ENCODE data around the gene RILP. TPM values are rescaled to one million over a fixed set of nuclear protein-coding genes. Genes with fewer than 3 reads are reported as not detected.

The RILP gene
- total RNA-seq, 8 experiments from 2014 or later = 0.58 to 3.1 (median 1.6) TPM

DNA sequence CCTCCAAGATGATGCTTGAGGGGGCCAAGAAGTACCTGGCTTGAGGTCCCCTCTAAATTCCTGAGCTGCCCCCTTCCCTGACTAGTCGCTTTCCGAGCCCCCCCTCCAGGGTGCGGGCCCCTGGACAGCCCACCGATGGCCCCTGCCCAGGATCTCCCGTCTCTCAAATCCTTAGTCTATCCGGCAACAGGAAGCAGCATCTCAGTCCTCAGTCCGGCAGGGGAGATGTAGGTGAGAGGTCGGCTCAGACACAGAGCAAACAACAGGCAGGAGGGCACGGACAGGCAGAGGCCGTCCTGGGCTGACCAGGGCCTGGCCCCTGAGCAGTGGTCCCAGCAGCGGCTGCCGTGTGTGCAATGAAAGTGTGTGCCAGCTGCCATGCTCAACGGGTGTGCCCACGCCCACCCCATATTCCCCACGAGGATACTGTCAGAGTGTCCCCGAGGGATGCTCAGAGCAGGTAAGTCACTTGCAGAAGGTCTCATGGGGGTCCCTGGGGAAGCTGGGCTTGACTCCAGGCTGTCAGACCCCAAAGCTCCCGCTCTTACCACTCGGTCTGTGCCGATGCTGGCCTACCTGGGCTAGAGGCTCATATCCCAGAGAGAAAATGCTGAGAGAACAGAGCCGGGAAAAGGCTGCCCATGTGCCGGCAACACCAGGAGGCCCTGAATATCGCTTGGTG lies 28.3 kb downstream of the RILP start:
- in situ Hi-C loops (cut with MboI; ENCODE audit: low pct_unique_long_range_greater_than_20kb in 2 of 9, low sequenced_read_pairs in 9 of 9, unreplicated experiment in 9 of 9) = no loop called here
- Histone ChIP-seq H3K4me3 (no peak overlapping the region), H3K4me1 (replicated peaks in 1 of 2) (peaks cover 12% of the 10 kb centered on the region in 2 donors), H3K27ac (no peak overlapping the region)
- ATAC-seq (replicated peaks in 6 of 8) = peak in 2 of 8 experiments; percentile 9 to 18
- WGBS, 10 experiments = 81 to 100% (median 100%) methylated on average over 2 to 3 of the region's 22 CpGs; no CpG with 5 or more reads in 7 of the 10 experiments

DNA sequence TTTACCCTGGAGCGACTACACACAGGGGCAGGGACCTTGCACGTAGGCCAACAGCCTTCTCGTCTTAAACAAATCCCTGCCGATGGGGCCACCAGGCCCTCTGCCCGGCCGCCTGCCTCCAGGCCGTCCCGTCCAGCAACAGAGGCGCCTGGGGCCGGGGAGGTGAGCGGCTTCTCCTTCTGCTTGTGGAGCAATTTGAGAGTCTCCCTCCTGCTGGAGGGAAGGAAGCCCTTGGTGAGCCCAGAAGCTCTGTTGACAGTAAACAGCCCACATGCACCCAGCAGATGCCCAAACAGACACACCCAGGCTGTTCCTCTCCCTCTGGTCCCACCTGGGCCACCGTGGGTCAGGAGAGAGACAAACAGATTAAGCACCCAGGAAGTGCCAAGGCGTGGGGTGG lies 29.2 kb downstream of the RILP start:
- peaks cover 3% of the 10 kb centered on the region in 2 donors for H3K4me1 ChIP-seq (replicated peaks in 1 of 2)
- H3K4me3 ChIP-seq = no peak overlapping the region
- in situ Hi-C loops (cut with MboI; ENCODE audit: low pct_unique_long_range_greater_than_20kb in 2 of 9, low sequenced_read_pairs in 9 of 9, unreplicated experiment in 9 of 9) = no loop called here
- 87 to 98% (median 88%) methylated on average over 3 to 7 of the region's 13 CpGs; no CpG with 5 or more reads in 7 of the 10 experiments for WGBS, 10 experiments
- ATAC-seq (replicated peaks in 6 of 8) = peak in 1 of 8 experiments; percentile 35
- H3K27ac ChIP-seq = no peak overlapping the region

DNA sequence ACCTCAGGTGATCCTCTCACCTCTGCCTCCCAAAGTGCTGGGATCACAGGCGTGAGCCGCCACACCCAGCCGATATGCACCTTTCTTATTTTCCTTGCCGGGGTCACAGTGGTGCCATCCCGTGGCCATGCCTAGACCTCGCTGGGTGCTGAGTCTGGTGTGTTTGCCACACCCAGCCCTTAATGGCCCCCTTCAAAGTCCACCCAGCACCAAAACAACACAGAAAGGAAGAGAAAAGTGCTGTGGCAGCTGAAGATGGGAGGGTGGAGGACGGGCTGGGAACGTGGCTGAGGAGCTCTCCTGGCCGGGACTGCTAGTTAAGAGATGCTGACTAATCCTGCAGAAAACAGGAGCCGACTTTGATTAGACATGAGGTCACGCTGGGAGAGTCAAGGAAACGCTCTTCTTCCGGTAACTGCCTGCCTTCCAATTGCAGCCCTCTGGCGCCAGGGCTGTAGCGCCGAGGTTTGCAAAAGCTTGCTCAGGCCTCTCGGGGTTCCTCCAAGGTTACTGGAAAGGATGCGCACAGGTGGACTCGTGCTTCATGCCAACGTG lies 32.0 kb downstream of the RILP start:
- H3K4me3 ChIP-seq = no peak overlapping the region
- ATAC-seq (replicated peaks in 6 of 8) = peak in 7 of 8 experiments; percentile 24 to 92 (median 61)
- H3K4me1 ChIP-seq (replicated peaks in 1 of 2) = no peaks in the 10 kb centered on the region
- whole genome bisulfite sequencing, 10 experiments = 60 to 100% (median 82%) methylated on average over 2 to 8 of the region's 20 CpGs; no CpG with 5 or more reads in 3 of the 10 experiments
- in situ Hi-C loops (cut with MboI; ENCODE audit: low pct_unique_long_range_greater_than_20kb in 2 of 9, low sequenced_read_pairs in 9 of 9, unreplicated experiment in 9 of 9) = no loop called here
- no peak overlapping the region for H3K27ac ChIP-seq

DNA sequence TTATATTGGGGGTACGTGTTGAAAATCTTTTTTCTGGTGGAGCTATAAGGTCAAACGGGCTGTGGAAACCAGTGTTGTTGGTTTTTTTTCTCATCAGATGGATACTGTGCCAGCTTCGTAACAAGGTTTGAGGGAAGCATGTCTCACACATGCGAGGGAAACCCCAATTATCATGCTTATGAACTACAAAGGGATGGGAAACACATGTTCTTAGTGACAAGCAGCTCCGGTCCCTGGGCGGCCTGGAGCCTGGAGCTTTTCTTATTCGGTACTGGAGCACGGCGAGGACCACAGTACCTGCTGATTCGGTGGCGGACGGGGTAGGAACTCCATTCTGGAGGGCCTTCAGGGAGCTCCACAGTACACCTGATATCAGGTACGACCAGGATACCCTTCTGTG lies 33.6 kb downstream of the RILP start:
- in situ Hi-C loops (cut with MboI; ENCODE audit: low pct_unique_long_range_greater_than_20kb in 2 of 9, low sequenced_read_pairs in 9 of 9, unreplicated experiment in 9 of 9) = no loop called here
- Histone ChIP-seq H3K4me1 (replicated peaks in 1 of 2) (no peaks in the 10 kb centered on the region), H3K4me3 (no peak overlapping the region), H3K27ac (no peak overlapping the region)
- 31 to 100% (median 87%) methylated on average over 1 to 10 of the region's 13 CpGs for WGBS, 10 experiments
- no peak for ATAC-seq (replicated peaks in 6 of 8)

DNA sequence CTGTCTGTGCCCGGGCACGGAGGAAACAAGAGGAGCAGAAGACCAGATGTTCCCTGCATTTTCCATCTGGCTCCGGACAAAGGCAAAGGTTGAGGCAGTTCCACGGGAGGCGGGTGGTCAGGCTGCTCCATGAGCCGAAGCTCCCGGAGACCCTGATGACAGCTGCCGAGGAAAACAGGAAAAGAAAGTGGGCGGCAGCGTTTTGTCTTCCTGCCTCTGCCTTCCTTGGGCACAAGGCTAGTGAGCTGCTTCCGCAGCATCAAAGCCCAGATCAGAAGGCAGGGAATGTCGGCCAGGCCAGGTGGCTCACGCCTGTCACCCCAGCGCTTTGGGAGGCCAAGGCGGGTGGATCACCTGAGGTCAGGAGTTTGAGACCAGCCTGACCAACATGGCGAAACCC lies 37.3 kb downstream of the RILP start:
- 80 to 91% (median 85%) methylated on average over 2 to 12 of the region's 16 CpGs; no CpG with 5 or more reads in 5 of the 10 experiments for WGBS, 10 experiments
- Histone ChIP-seq H3K4me3 (no peak overlapping the region), H3K27ac (no peak overlapping the region), H3K4me1 (replicated peaks in 1 of 2) (no peaks in the 10 kb centered on the region)
- in situ Hi-C loops (cut with MboI; ENCODE audit: low pct_unique_long_range_greater_than_20kb in 2 of 9, low sequenced_read_pairs in 9 of 9, unreplicated experiment in 9 of 9) = no loop called here
- no peak for ATAC-seq (replicated peaks in 6 of 8)

DNA sequence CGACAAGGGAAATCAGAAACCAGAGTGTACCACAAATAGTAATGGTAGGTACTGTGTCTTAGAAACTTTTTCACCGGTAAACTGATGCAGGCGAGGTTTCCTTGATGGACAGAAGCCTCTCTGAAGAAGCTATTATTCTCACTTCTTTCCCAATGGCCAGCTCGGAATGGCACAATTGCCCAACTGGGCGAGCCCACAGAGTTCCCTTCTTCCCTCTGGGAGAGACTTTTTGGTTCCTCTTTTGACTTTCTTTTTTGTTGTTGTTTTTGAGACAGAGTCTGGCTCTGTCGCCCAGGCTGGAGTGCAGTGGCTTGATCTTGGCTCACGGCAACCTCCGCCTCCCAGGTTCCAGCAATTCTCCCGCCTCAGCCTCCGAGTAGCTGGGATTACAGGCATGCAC lies 38.0 kb downstream of the RILP start:
- no peak overlapping the region for H3K27ac ChIP-seq
- in situ Hi-C loops (cut with MboI; ENCODE audit: low pct_unique_long_range_greater_than_20kb in 2 of 9, low sequenced_read_pairs in 9 of 9, unreplicated experiment in 9 of 9) = no loop called here
- H3K4me1 ChIP-seq (replicated peaks in 1 of 2) = peaks cover 3 to 5% of the 10 kb centered on the region in 2 donors
- no peak overlapping the region for H3K4me3 ChIP-seq
- no peak for ATAC-seq (replicated peaks in 6 of 8)
- WGBS, 10 experiments = 60 to 100% (median 93%) methylated on average over 1 to 8 of the region's 10 CpGs; no CpG with 5 or more reads in 1 of the 10 experiments

DNA sequence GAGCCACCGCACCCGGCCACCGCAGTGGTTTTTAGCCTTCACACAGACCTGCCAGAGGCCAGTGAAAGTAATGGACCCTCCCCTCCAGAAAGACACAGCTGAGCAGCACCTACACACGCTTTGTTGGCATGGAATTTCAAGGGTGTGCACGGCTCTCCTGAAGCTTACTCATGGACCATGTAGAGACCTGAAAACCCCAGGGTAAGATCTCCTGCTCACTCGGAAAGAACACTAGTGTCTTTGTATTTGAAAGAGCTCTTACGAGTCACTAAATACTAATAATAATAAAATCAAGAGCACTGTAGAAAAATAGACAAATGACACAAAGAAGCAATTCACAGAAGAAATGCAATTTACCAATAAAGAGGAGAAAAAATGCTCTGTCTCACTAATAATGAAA lies 41.0 kb downstream of the RILP start:
- in situ Hi-C loops (cut with MboI; ENCODE audit: low pct_unique_long_range_greater_than_20kb in 2 of 9, low sequenced_read_pairs in 9 of 9, unreplicated experiment in 9 of 9) = no loop called here

DNA sequence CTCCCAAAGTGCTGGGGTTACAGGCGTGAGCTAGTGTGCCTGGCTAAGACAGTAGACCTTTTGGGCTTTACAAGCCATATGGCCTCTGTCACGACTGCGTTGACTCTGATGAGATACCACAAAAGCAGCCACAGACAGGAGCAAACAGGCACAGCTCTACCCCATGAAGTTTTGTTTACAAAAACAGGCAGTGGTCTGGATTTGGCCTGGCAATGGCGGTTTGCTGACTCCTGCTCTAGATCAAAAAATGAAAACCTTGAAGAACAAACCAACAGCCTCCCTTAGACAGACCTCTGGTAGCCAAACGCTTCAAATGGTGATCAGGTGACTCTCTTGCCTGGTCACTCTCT lies 41.7 kb downstream of the RILP start:
- peaks cover 18 to 25% of the 10 kb centered on the region in 2 donors for H3K4me1 ChIP-seq (replicated peaks in 1 of 2)
- H3K4me3 ChIP-seq = no peak overlapping the region
- WGBS, 10 experiments = 60 to 100% (median 89%) methylated on average over 1 to 4 of the region's 5 CpGs; no CpG with 5 or more reads in 6 of the 10 experiments
- H3K27ac ChIP-seq = no peak overlapping the region
- ATAC-seq (replicated peaks in 6 of 8) = no peak
- in situ Hi-C loops (cut with MboI; ENCODE audit: low pct_unique_long_range_greater_than_20kb in 2 of 9, low sequenced_read_pairs in 9 of 9, unreplicated experiment in 9 of 9) = no loop called here

More for the DNA sequence above, 41.0 kb downstream of the RILP start:
- Histone ChIP-seq H3K27ac (no peak overlapping the region), H3K4me3 (no peak overlapping the region), H3K4me1 (replicated peaks in 1 of 2) (peaks cover 18 to 25% of the 10 kb centered on the region in 2 donors)
- ATAC-seq (replicated peaks in 6 of 8) = no peak
- 80 to 100% (median 87%) methylated on average over 1 to 6 of the region's 7 CpGs; no CpG with 5 or more reads in 1 of the 10 experiments for WGBS, 10 experiments

DNA sequence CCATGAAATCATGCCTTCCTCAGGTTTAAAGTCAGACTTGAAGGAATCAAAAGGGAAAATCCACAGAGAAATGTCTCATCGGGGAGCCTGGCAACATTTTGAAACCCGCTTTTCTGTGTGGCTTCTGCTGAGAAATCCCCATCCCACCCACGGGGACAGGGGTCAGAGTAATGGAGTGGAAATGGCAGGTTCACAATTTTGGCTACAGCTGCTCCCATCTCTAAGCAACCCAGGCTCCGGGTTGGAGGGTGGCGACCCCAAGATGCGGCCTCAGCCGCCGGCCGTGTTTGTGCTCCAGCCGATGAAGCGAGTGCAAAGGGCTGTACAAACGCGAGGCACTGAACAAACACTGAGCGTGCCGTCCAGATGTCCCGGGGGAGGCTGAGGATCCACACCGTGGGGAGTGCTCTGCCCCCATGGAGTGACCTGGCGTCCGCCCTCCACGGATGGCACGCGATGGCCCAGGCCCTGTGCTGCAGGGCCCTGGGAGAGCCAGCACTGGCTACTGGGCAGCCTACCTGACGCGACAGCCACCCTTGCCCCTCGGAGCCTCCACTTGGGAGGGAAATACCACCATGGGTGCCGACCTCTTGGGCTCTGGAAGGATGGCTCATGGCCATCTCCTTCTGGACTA lies 43.2 kb downstream of the RILP start:
- ATAC-seq (replicated peaks in 6 of 8) = peak in 5 of 8 experiments; percentile 6 to 65 (median 32)
- Histone ChIP-seq H3K27ac (no peak overlapping the region), H3K4me1 (replicated peaks in 1 of 2) (peaks cover 18 to 25% of the 10 kb centered on the region in 2 donors), H3K4me3 (no peak overlapping the region)
- WGBS, 10 experiments = 20 to 100% (median 73%) methylated on average over 1 to 13 of the region's 26 CpGs; no CpG with 5 or more reads in 5 of the 10 experiments
- in situ Hi-C loops (cut with MboI; ENCODE audit: low pct_unique_long_range_greater_than_20kb in 2 of 9, low sequenced_read_pairs in 9 of 9, unreplicated experiment in 9 of 9) = no loop called here

DNA sequence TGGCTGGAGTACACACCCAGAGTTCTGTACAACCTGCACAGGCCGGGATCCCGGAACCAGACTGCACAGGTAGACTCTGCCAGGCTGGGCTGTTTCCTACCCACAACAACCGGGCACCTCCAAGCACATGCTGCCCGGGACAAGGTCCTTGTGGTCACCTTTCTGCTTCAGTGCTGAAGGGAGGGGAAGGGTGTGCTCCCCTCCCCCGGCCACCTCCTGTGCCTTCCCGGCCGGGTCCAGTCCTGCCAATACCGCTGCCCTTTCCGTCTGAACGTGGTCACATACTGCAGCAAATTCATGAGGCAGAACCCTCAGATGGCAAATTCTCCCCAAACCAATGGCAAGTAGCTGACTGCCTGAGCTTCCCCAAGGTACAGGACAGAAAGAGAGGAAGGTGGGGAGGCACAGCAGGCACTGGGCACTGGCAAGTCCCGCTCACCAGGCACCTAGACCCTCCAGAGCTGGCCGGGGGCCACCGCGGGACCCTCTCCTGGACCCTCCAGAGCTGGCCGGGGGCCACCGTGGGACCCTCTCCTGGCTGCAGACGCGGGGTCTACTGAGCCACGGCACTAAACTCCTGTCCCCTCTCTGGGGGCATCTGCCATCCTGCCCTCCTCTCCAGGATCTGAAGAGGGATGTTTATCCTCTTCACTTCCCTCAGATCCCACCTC lies 43.9 kb downstream of the RILP start:
- 60 to 100% (median 94%) methylated on average over 1 to 6 of the region's 19 CpGs; no CpG with 5 or more reads in 7 of the 10 experiments for WGBS, 10 experiments
- Histone ChIP-seq H3K27ac (no peak overlapping the region), H3K4me3 (no peak overlapping the region), H3K4me1 (replicated peaks in 1 of 2) (peaks cover 18 to 25% of the 10 kb centered on the region in 2 donors)
- peak in 2 of 8 experiments; percentile 5 to 12 for ATAC-seq (replicated peaks in 6 of 8)
- in situ Hi-C loops (cut with MboI; ENCODE audit: low pct_unique_long_range_greater_than_20kb in 2 of 9, low sequenced_read_pairs in 9 of 9, unreplicated experiment in 9 of 9) = no loop called here

DNA sequence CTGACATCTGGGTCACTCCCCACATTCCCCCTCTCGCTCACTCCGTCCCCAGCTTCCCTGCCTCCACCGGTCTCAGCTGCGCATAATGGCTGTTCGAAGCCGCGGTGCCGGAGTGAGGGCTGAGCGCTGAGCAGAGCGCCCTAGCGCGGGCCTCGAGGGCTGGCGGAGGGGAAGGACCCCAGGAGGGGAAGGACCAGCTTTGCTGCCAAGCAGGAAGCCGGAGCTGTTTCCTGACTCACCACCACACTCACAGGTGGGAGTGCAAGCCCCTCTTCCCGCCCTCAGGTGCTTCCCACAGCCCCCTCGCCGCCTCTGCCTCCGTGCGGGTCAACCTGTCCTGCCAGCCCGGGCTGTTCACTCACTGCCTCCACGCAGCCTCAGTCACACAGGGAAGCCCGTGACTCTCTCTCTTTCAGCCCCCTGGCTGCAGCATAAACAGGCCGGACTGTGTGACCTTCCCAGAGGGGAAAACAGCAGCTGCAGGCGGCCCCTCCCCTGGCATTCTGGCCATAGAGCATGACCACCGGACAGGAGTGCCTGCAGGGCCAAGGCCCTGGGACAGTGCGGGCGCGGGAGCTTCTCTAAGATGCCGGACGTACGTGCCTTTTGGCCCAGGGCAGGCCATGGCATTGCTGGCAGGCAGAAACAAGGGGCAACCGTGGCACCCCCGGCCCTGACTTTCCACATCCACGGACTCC lies 44.7 kb downstream of the RILP start:
- H3K4me3 ChIP-seq = no peak overlapping the region
- H3K4me1 ChIP-seq (replicated peaks in 1 of 2) = peaks cover 18 to 25% of the 10 kb centered on the region in 2 donors
- in situ Hi-C loops (cut with MboI; ENCODE audit: low pct_unique_long_range_greater_than_20kb in 2 of 9, low sequenced_read_pairs in 9 of 9, unreplicated experiment in 9 of 9) = no loop called here
- 41 to 95% (median 42%) methylated on average over 4 to 7 of the region's 35 CpGs; no CpG with 5 or more reads in 7 of the 10 experiments for WGBS, 10 experiments
- peak overlapping the region; percentile 48 to 79 for H3K27ac ChIP-seq
- peak in 5 of 8 experiments; percentile 27 to 81 (median 77) for ATAC-seq (replicated peaks in 6 of 8)

DNA sequence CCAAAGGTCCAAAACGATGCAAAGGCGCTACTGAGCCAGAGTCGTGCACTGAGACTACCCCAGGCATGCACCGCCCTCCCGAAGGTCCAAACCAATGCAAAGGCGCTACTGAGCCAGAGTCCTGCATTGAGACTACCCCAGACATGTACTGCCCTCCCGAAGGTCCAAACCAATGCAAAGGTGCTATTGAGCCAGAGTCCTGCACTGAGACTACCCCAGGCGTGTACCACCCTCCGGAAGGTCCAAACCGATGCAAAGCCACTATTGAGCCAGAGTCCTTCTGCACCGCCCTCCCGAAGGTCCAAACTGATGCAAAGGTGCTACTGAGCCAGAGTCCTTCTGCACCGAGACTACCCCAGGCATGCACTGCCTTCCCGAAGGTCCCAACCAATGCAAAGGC lies 48.1 kb downstream of the RILP start:
- ATAC-seq (replicated peaks in 6 of 8) = no peak
- no peak overlapping the region for H3K4me3 ChIP-seq
- H3K4me1 ChIP-seq (replicated peaks in 1 of 2) = peaks cover 11 to 21% of the 10 kb centered on the region in 2 donors
- 33 to 100% (median 90%) methylated on average over 1 to 5 of the region's 14 CpGs; no CpG with 5 or more reads in 6 of the 10 experiments for WGBS, 10 experiments
- H3K27ac ChIP-seq = no peak overlapping the region
- in situ Hi-C loops (cut with MboI; ENCODE audit: low pct_unique_long_range_greater_than_20kb in 2 of 9, low sequenced_read_pairs in 9 of 9, unreplicated experiment in 9 of 9) = no loop called here

All from motor neuron (in vitro differentiated cells).